ENCODE results near the gene KLRC4.

- no peak for TF ChIP-seq EP300 (IDR thresholded peaks at IDR 0.05)
- no peak for TF ChIP-seq POLR2A (IDR thresholded peaks at IDR 0.05)
- no peak for TF ChIP-seq CTCF (IDR thresholded peaks at IDR 0.05)
Measured at GRCh38 chr12:10358969-10359368, 50.6 kb downstream of the KLRC4 start.
